K562 (cell line): ENCODE measurements around the gene ENTPD6. TPM values are rescaled to one million over a fixed set of nuclear protein-coding genes. Genes with fewer than 3 reads are reported as not detected.

Source experiments
- ATAC-seq: fragments of 200-7000 bp; cut with Tn5 transposase; 3 replicates; pipeline ENCODE4 v1.9.1; 2020; ENCODE audit warnings: moderate library complexity
- BruUV-seq: library from RNA; stranded (reverse); fragments of 400-500 nt; replicated peaks from 2 replicates; lab custom pipeline; 2021; lab: Mats Ljungman, UMichigan
- CTCF ChIA-PET: fragments of 300-600 bp; formaldehyde crosslinking; extraction: SDS; loops from one replicate; lab custom pipeline; 2021; ENCODE audit warnings: low intra/inter-chr PET ratio; lab: Yijun Ruan, JAX
- POLR2A ChIA-PET: fragments of 300-600, 350-650 bp; sonication (Branson Sonifier 250); formaldehyde crosslinking; extraction: SDS; loops from one replicate; lab custom pipeline; 2021; ENCODE audit warnings: antibody characterized with exemption, inconsistent platforms; lab: Yijun Ruan, JAX
- DNase-seq, 4 experiments: peaks; one replicate each; pipeline versions ENCODE4 v3.0.0 to v3.0.0-alpha.2; 2011 to 2018; ENCODE audit warnings: low spot score in 3 of 4, mixed read lengths in 3 of 4; ENCODE audit errors: extremely low read depth in 1 of 4
- FAIRE-seq: peaks from 2 replicates; lab custom pipeline; 2011; peaks lifted over from hg19 to GRCh38; lab: Jason Lieb, UNC
- H2AFZ ChIP-seq: 2 replicates; pipeline ENCODE4 v1.6.0; 2011; ENCODE audit warnings: low read depth, low read length, control low read depth, inconsistent platforms
- H3K27ac ChIP-seq: fragments of 200-600 bp; 3 replicates; pipeline ENCODE4 v1.8.0; 2011; ENCODE audit warnings: low read depth, mild to moderate bottlenecking, control low read depth, inconsistent platforms, low read length, moderate library complexity, mixed read lengths; ENCODE audit errors: extremely low read depth
- H3K27me3 ChIP-seq, 2 experiments: fragments of 300-600 bp in 1 of 2; 2 replicates in 1 of 2; 3 replicates in 1 of 2; pipeline versions ENCODE4 v1.6.0 to v1.8.0; 2011; ENCODE audit warnings: inconsistent platforms in 2 of 2, low read length in 2 of 2, mild to moderate bottlenecking in 1 of 2, mixed read lengths in 1 of 2, moderate library complexity in 1 of 2; ENCODE audit not compliant: control insufficient read depth in 2 of 2, insufficient read depth in 2 of 2
- H3K36me3 ChIP-seq: fragments of 300-600 bp; 3 replicates; pipeline ENCODE4 v1.8.0; 2011; ENCODE audit warnings: mild to moderate bottlenecking, low read length, inconsistent platforms; ENCODE audit not compliant: control insufficient read depth, insufficient read depth
- H3K4me1 ChIP-seq, 2 experiments: fragments of 200-600 bp in 1 of 2; replicated peaks in 1 of 2; 2 replicates in 1 of 2; 3 replicates in 1 of 2; pipeline versions ENCODE4 v1.5.1 to v1.8.0; 2011; ENCODE audit warnings: inconsistent platforms in 2 of 2, low read length in 2 of 2, mild to moderate bottlenecking in 1 of 2, mixed read lengths in 1 of 2, moderate library complexity in 1 of 2; ENCODE audit not compliant: control insufficient read depth in 2 of 2, insufficient read depth in 2 of 2
- H3K4me2 ChIP-seq: 2 replicates; pipeline ENCODE4 v1.6.1; 2011; ENCODE audit warnings: low read length, control low read depth, inconsistent platforms, mixed read lengths; ENCODE audit not compliant: insufficient read depth
- H3K4me3 ChIP-seq: fragments of 200-600 bp; sonication (generic), shearing (Covaris generic); 2 replicates; pipeline ENCODE4 v1.5.1; 2016; ENCODE audit warnings: control low read depth, inconsistent platforms
- H3K79me2 ChIP-seq: fragments of 200-600 bp; 3 replicates; pipeline ENCODE4 v1.8.0; 2011; ENCODE audit warnings: low read length, inconsistent platforms; ENCODE audit not compliant: control insufficient read depth, insufficient read depth
- H3K9ac ChIP-seq, 2 experiments: 2 replicates each; pipeline versions ENCODE4 v1.6.0 to v1.6.1; 2011; ENCODE audit warnings: low read depth in 2 of 2, low read length in 2 of 2, control low read depth in 1 of 2, inconsistent platforms in 1 of 2, mild to moderate bottlenecking in 1 of 2, mixed read lengths in 1 of 2; ENCODE audit not compliant: insufficient read depth in 1 of 2
- H3K9me1 ChIP-seq: one replicate; pipeline ENCODE4 v1.6.0; 2011; ENCODE audit warnings: inconsistent platforms, mild to moderate bottlenecking, low read length, moderate library complexity; ENCODE audit not compliant: control insufficient read depth, insufficient read depth
- H3K9me3 ChIP-seq: replicated peaks from 2 replicates; pipeline ENCODE4 v1.5.1; 2011; ENCODE audit warnings: low read depth, low read length, inconsistent platforms; ENCODE audit not compliant: control insufficient read depth, insufficient read depth
- H4K20me1 ChIP-seq: replicated peaks from 2 replicates; pipeline ENCODE4 v1.6.1; 2011; ENCODE audit warnings: low read length, inconsistent platforms, mixed read lengths; ENCODE audit not compliant: control insufficient read depth, insufficient read depth
- BRCA1 ChIP-seq, 2 experiments: fragments of 450-650 bp in 1 of 2; sonication (generic) in 1 of 2; formaldehyde crosslinking in 1 of 2; IDR thresholded peaks; 2 replicates each; pipeline versions ENCODE4 v1.5.0 to v1.6.1; 2017 to 2020; ENCODE audit warnings: mild to moderate bottlenecking in 1 of 2, missing genetic modification reagents in 1 of 2
- HDAC3 ChIP-seq: fragments of 450-650 bp; IDR thresholded peaks from 2 replicates; pipeline ENCODE4 v1.6.1; 2018; ENCODE audit warnings: borderline replicate concordance, mild to moderate bottlenecking, moderate library complexity; ENCODE audit not compliant: partially characterized antibody
- MEF2D ChIP-seq: conservative IDR thresholded peaks from 2 replicates; pipeline ENCODE4 v1.6.1; 2016; ENCODE audit warnings: low read depth, missing genetic modification characterization, missing compliant biosample characterization
- PPARD ChIP-seq: fragments of 250-450 bp; sonication (Bioruptor Pico); IDR thresholded peaks from 2 replicates; pipeline ENCODE4 v1.8.0; 2022; ENCODE audit warnings: inconsistent platforms, mild to moderate bottlenecking, moderate library complexity
- RBFOX2 ChIP-seq: fragments of 200-400 bp; formaldehyde crosslinking; IDR thresholded peaks from 2 replicates; pipeline ENCODE4 v1.6.1; 2017; ENCODE audit warnings: low read depth, mild to moderate bottlenecking, low read length, moderate library complexity
- TAF9B ChIP-seq: fragments of 450-650 bp; IDR thresholded peaks from 2 replicates; pipeline ENCODE4 v1.6.1; 2018; ENCODE audit warnings: mild to moderate bottlenecking; ENCODE audit not compliant: partially characterized antibody
- TFE3 ChIP-seq: fragments of 450-650 bp; formaldehyde crosslinking; IDR thresholded peaks from 2 replicates; pipeline ENCODE4 v1.4.0; 2020; ENCODE audit warnings: mild to moderate bottlenecking, mixed read lengths
- ZNF395 ChIP-seq: fragments of 200-800 bp; sonication (Bioruptor generic); IDR thresholded peaks from 2 replicates; pipeline ENCODE4 v1.6.1; 2017; ENCODE audit warnings: missing genetic modification characterization, missing compliant biosample characterization
- WGBS: fragments of 100-300 bp; shearing (Covaris generic); methylation state at CpG from one replicate; pipeline ENCODE4 v1.1.6; 2016; ENCODE audit warnings: low coverage, mixed read lengths; ENCODE audit not compliant: insufficient coverage; ENCODE audit errors: missing lambda C conversion rate; 5-methylcytosine and 5-hydroxymethylcytosine counted together
- in situ Hi-C: fragments of 300-500 bp; cut with MboI; formaldehyde crosslinking; loops from 4 replicates; pipeline ENCODE4 v1.15.0; 2018; ENCODE audit warnings: inconsistent platforms, mixed read lengths
- intact Hi-C: fragments of 100-400 bp; cut with micrococcal nuclease; formaldehyde crosslinking; loops from 2 replicates; pipeline ENCODE4 v1.14.2; 2022
- polyA plus RNA-seq, 8 experiments: library from polyadenylated mRNA; depleted of rRNA in 4 of 8; stranded (reverse) in 5 of 8; unstranded in 3 of 8; fragments of >200 nt; fragmentation: Nextera tagmentation in 2 of 8; fragmentation: Illumina TruSeq in 1 of 8; extraction: Ambion mirVana in 2 of 8; extraction: Trizol in 1 of 8; gene quantifications; 2 replicates each; pipeline versions ENCODE4 v1.2.1 to v1.2.3, GENCODE V29; 2011 to 2014; ENCODE audit warnings: inconsistent platforms in 1 of 8, missing spikeins in 1 of 8
- total RNA-seq, 7 experiments: library from RNA; depleted of rRNA in 6 of 7; stranded (reverse); fragments of >200 nt in 6 of 7; fragmentation: Illumina TruSeq in 2 of 7; extraction: Trizol in 2 of 7; gene quantifications; 2 replicates each; pipeline versions ENCODE4 v1.2.1 to v1.2.3, GENCODE V29; 2011 to 2021; ENCODE audit warnings: low replicate concordance in 1 of 7
- TF ChIP-seq, protein P1 (sequence below): fragments of 450-650 bp; formaldehyde crosslinking; IDR thresholded peaks from 2 replicates; pipeline ENCODE4 v1.4.0; 2022; ENCODE audit warnings: missing genetic modification characterization

ENTPD6 gene
- total and polyA plus RNA-seq, 9 of the 15 experiments (the other 6 are each of a cell fraction or from before 2014, with no cell fraction given) = 0.82 to 36.8 (median 22.4) TPM

DNA sequence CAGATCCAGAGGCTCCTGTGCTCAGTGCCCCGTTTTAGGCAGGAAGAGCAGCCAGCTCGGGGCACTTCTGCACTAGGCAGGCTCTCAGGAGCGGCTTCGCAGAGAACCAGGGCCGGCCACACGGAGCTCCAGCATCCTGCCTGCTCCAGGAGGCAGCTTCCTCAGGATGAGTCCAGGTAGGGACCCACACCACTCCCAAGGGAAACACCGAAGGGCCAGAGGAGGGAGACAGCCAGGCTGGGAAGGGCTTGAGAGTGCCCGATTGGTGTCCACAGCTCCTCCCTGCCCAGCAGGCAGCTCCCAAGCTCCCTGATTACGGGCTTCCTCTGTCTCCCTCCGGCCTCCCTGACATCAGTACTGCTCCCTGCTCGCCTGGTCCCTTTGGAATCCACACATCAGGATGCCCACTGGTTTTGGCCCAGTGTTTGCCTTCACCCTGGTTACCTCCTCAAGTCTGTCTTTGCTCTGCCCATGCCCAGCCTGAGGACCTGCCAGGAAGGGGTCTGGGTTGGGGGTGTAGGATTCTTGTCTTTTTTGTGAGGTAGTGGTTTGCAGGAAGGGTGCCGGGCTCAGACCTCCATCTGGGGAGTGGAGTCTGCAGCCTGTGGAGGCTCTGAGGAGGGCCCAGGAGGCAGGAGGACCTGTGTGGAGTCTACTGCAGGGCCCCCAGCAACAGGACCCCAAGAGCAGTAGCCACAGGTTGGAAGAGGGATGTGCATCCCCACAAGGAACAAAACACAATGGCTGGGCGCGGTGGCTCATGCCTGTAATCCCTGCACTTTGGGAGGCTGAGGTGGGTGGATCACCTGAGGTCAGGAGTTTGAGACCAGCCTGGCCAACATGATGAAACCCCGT, 41.2 kb downstream of the ENTPD6 start:
- DNase-seq = no peak
- intact Hi-C loops = no loop called here
- no peak for ATAC-seq
- Histone ChIP-seq H2AFZ (no peak overlapping the region), H3K4me2 (no peak overlapping the region), H3K36me3 (no peaks in the 10 kb centered on the region), H3K79me2 (no peaks in the 10 kb centered on the region), H3K27me3 (no peaks in the 10 kb centered on the region), H4K20me1 (no peaks in the 10 kb centered on the region), H3K27ac (no peak overlapping the region), H3K9me3 (no peaks in the 10 kb centered on the region), H3K9me1 (no peaks in the 10 kb centered on the region), H3K9ac (no peak overlapping the region; a peak in 1 of 4 replicates), H3K4me3 (no peak overlapping the region), H3K4me1 (peaks cover 14 to 28% of the 10 kb centered on the region in 2 experiments)
- ChIA-PET POLR2A (interaction anchor here (0.6 to 1.7 kb wide), 5 partner anchors 10 to 44 kb away, joined by 3 to 8 read pairs (median 5); partner anchors contain the start of gene PYGB), CTCF (no interaction called here)
- no peak for FAIRE-seq
- TF ChIP-seq BRCA1 (IDR thresholded peaks at IDR 0.05) (no peak), BRCA1 (CRISPR knock-in tag; IDR thresholded peaks at IDR 0.05) (no peak), MEF2D (tag) (0 out of 2 replicates have a peak, but pooled peaks have one; percentile 36), TFE3 (CRISPR knock-in tag) (no peak), RBFOX2 (peak; percentile 68; the same call in 1 of the 2 replicates), HDAC3 (no peak), PPARD (CRISPR knock-in tag) (no peak), TAF9B (no peak), ZNF395 (CRISPR knock-in tag) (no peak)
- TF ChIP-seq, protein P1, sequence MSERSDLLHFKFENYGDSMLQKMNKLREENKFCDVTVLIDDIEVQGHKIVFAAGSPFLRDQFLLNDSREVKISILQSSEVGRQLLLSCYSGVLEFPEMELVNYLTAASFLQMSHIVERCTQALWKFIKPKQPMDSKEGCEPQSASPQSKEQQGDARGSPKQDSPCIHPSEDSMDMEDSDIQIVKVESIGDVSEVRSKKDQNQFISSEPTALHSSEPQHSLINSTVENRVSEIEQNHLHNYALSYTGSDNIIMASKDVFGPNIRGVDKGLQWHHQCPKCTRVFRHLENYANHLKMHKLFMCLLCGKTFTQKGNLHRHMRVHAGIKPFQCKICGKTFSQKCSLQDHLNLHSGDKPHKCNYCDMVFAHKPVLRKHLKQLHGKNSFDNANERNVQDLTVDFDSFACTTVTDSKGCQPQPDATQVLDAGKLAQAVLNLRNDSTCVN (CRISPR knock-in tag) = no peak
- BruUV-seq = no TSS peak
- in situ Hi-C loops = no loop called here
- 82% methylated on average over 11 of the region's 15 CpGs for WGBS
